Esophagus muscularis mucosa (tissue), 4 donors: Measurements from ENCODE around the gene AKNAD1. TPM values are rescaled to one million over a fixed set of nuclear protein-coding genes. Genes with fewer than 3 reads are reported as not detected.

ENCODE experiments used
- DNase-seq: peaks from one replicate; pipeline ENCODE4 v3.0.0-alpha.2; 2017; ENCODE audit errors: extremely low spot score
- H3K27ac ChIP-seq, 4 donors: fragments of 200-600 bp; sonication (generic); replicated peaks in 1 of 4; 1 replicate in 3 of 4; 2 replicates in 1 of 4; pipeline ENCODE4 v1.5.1; 2016 to 2019; ENCODE audit warnings: mild to moderate bottlenecking in 1 of 4
- H3K27me3 ChIP-seq, 4 donors: fragments of 200-600 bp; sonication (generic); one replicate each; pipeline versions ENCODE4 v1.5.1 to v1.6.0; 2016 to 2019
- H3K36me3 ChIP-seq, 4 donors: fragments of 200-600 bp; sonication (generic); one replicate each; pipeline ENCODE4 v1.5.1; 2016 to 2019
- H3K4me1 ChIP-seq, 4 donors: fragments of 200-600 bp; sonication (generic); one replicate each; pipeline ENCODE4 v1.5.1; 2016 to 2019
- H3K4me3 ChIP-seq, 4 donors: fragments of 200-600 bp; sonication (generic); 1 replicate in 2 of 4; 2 replicates in 2 of 4; pipeline ENCODE4 v1.5.1; 2016 to 2019; ENCODE audit warnings: mild to moderate bottlenecking in 4 of 4, moderate library complexity in 1 of 4
- H3K9me3 ChIP-seq, 4 donors: fragments of 200-600 bp; sonication (generic); 1 replicate in 3 of 4; 2 replicates in 1 of 4; pipeline ENCODE4 v1.5.1; 2016 to 2019
- CTCF ChIP-seq, 3 experiments: fragments of 200-600 bp in 2 of 3; fragments of 450-650 bp in 1 of 3; sonication (generic) in 2 of 3; IDR thresholded peaks; one replicate each; pipeline ENCODE4 v1.5.1; 2017 to 2019; ENCODE audit warnings: antibody characterized with exemption in 3 of 3, mild to moderate bottlenecking in 2 of 3, moderate library complexity in 1 of 3
- EP300 ChIP-seq: sonication (generic); formaldehyde crosslinking; IDR thresholded peaks from one replicate; pipeline ENCODE4 v1.6.1; 2017; ENCODE audit warnings: antibody characterized with exemption
- POLR2A ChIP-seq: fragments of 450-650 bp; IDR thresholded peaks from one replicate; pipeline ENCODE4 v1.6.1; 2017; ENCODE audit warnings: antibody characterized with exemption, moderate library complexity, mild to moderate bottlenecking, low read depth
- POLR2AphosphoS5 ChIP-seq, 2 donors: sonication (generic); formaldehyde crosslinking; IDR thresholded peaks; one replicate each; pipeline ENCODE4 v1.6.1; 2017; ENCODE audit warnings: antibody characterized with exemption in 2 of 2
- WGBS: methylation state at CpG from one replicate; pipeline ENCODE4 v1.1.5; 2018; 5-methylcytosine and 5-hydroxymethylcytosine counted together
- intact Hi-C: fragments of 100-400 bp; cut with DNase I; formaldehyde crosslinking; loops from one replicate; pipeline ENCODE4 v1.15.1; 2023
- total RNA-seq, 4 donors: library from RNA; depleted of rRNA; stranded (reverse); fragments of >200 nt; gene quantifications; one replicate each; pipeline versions ENCODE4 v1.1.0 to v1.2.1, GENCODE V29; 2016

AKNAD1 gene
- total RNA-seq, 4 donors from 2014 or later: 0.13 to 7.5 (median 1.5) TPM

- peak overlapping the region; percentile 73 to 98 (median 89) for H3K4me3 ChIP-seq
- H3K27me3 ChIP-seq: no peaks in the 10 kb centered on the region
- DNase-seq: no peak
- peak overlapping the region; percentile 82 to 92 (median 91) for H3K27ac ChIP-seq
- H3K9me3 ChIP-seq: no peaks in the 10 kb centered on the region
- intact Hi-C loops: loop anchor here (5.0 kb wide), 2 partner anchors 46 to 131 kb away; partner anchors contain the start of gene STXBP3
- H3K36me3 ChIP-seq: no peaks in the 10 kb centered on the region
- H3K4me1 ChIP-seq: peaks cover 0 to 45% (median 36%) of the 10 kb centered on the region in 4 donors
- TF ChIP-seq EP300 (no peak), POLR2AphosphoS5 (IDR thresholded peaks at IDR 0.05) (no peak), POLR2A (no peak), CTCF (IDR thresholded peaks at IDR 0.05) (no peak)
- WGBS: 40% methylated on average over 3 of the region's 3 CpGs
Observed at GRCh38 chr1:108878678-108879077, 21.8 kb upstream of the AKNAD1 start.

GRCh38 chr1:108878160-108878469 is 21.2 kb upstream of the AKNAD1 start:
- no peaks in the 10 kb centered on the region for H3K9me3 ChIP-seq
- no peaks in the 10 kb centered on the region for H3K36me3 ChIP-seq
- H3K27ac ChIP-seq: peak overlapping the region; percentile 82 to 92 (median 91)
- intact Hi-C loops: loop anchor here (5.0 kb wide), 2 partner anchors 46 to 131 kb away; partner anchors contain the start of gene STXBP3
- no peaks in the 10 kb centered on the region for H3K27me3 ChIP-seq
- H3K4me3 ChIP-seq: peak overlapping the region; percentile 73 to 98 (median 89)
- TF ChIP-seq EP300 (no peak), POLR2AphosphoS5 (IDR thresholded peaks at IDR 0.05) (no peak), CTCF (IDR thresholded peaks at IDR 0.05) (no peak), POLR2A (no peak)
- 16% methylated on average over 4 of the region's 4 CpGs for WGBS
- DNase-seq: no peak
- peaks cover 0 to 43% (median 34%) of the 10 kb centered on the region in 4 donors for H3K4me1 ChIP-seq

- Histone ChIP-seq H3K9me3 (no peaks in the 10 kb centered on the region), H3K36me3 (no peaks in the 10 kb centered on the region), H3K27ac (peak overlapping the region; percentile 82 to 92 (median 91)), H3K27me3 (no peaks in the 10 kb centered on the region), H3K4me1 (peaks cover 0 to 40% (median 33%) of the 10 kb centered on the region in 4 donors), H3K4me3 (peak overlapping the region; percentile 73 to 98 (median 89))
- under 1% methylated on average over 29 of the region's 30 CpGs for WGBS
- TF ChIP-seq EP300 (no peak), CTCF (IDR thresholded peaks at IDR 0.05) (no peak), POLR2AphosphoS5 (IDR thresholded peaks at IDR 0.05) (no peak), POLR2A (no peak)
- intact Hi-C loops: loop anchor here (5.0 kb wide), 2 partner anchors 45 to 130 kb away; partner anchors contain the start of gene STXBP3
- peak; percentile 87 for DNase-seq
Observed at GRCh38 chr1:108877348-108878159, 20.7 kb upstream of the AKNAD1 start.

DNA sequence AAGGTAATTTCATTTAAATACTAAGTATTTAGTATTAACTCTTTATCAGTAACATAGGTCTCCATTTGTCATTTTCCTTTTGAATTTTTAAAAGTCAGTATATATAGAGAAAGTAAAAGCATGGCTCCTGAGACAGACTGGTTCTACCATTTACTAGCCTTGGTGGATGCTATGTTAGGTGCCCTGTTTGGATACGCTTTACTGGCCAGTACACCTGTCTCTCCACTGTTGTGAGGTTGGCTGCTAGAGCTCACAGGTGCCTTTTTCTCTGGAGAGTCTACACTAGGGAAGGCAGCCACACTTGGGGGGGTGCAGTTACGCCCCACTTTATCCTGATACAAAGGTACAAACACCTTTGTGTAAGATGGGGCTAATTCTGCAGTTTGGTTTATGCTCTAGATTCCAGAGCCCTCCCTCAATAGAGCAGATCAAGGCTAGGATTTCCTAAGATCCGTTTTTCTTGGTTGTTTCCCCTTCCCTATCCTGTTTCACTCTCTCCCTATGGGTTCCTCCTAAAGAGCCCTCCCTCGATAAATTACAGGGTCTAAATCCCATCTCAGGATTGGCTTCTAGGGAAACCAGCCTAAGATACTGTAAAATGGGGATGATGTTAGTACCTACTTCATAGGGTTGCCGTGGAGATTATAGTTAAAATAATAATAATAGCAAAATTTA is 14.3 kb upstream of the AKNAD1 start:
- H3K4me1 ChIP-seq: peaks cover 0 to 3% (median 2%) of the 10 kb centered on the region in 4 donors
- no peak overlapping the region for H3K4me3 ChIP-seq
- DNase-seq: peak; percentile 31
- WGBS: 74% methylated on average over 5 of the region's 5 CpGs
- H3K9me3 ChIP-seq: no peaks in the 10 kb centered on the region
- no peaks in the 10 kb centered on the region for H3K27me3 ChIP-seq
- intact Hi-C loops: no loop called here
- no peaks in the 10 kb centered on the region for H3K36me3 ChIP-seq
- H3K27ac ChIP-seq: no peak overlapping the region
- TF ChIP-seq POLR2AphosphoS5 (IDR thresholded peaks at IDR 0.05) (no peak), EP300 (no peak), CTCF (IDR thresholded peaks at IDR 0.05) (no peak), POLR2A (no peak)
